ENCODE measurements around the gene SAFB. TPM values are rescaled to one million over a fixed set of nuclear protein-coding genes. Genes with fewer than 3 reads are reported as not detected.

Gene SAFB
- total RNA-seq, 4 donors from 2014 or later: 29.8 to 60.0 (median 56.1) TPM

DNA sequence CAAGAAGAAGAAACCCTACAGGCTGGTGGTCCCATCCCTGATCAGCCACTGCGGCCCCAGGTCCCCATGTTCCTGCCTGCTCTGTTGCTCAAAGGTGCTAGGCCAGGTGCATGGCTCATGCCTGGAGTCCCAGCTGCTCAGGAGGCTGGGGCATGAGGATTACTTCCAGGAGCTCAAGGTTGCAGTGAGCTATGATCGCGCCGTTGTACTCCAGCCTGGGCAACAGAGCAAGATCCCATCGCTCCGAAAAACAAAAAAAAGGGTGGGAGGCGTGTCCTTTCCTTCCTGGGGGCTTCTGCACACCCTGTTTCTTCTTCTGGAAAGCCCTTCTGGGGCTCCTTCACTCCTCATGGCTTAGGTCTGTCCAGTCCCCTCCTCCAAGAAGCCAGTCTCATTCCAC, 43.2 kb upstream of the SAFB start:
- no peaks in the 10 kb centered on the region for H3K9me3 ChIP-seq
- intact Hi-C loops (cut with DNase I; ENCODE audit: low total_unique reads): no loop called here
- in situ Hi-C loops (cut with MboI; ENCODE audit: low sequenced_read_pairs in 4 of 4): loop anchor here in 1 of 4 donors (25.0 kb wide), 1 partner anchor 517 kb away; no protein-coding TSS in a partner anchor
- no peaks in the 10 kb centered on the region for H3K27me3 ChIP-seq
- H3K4me3 ChIP-seq: no peak overlapping the region
- ATAC-seq: no peak
- no peak for TF ChIP-seq POLR2A (IDR thresholded peaks at IDR 0.05)
- TF ChIP-seq, protein P1, sequence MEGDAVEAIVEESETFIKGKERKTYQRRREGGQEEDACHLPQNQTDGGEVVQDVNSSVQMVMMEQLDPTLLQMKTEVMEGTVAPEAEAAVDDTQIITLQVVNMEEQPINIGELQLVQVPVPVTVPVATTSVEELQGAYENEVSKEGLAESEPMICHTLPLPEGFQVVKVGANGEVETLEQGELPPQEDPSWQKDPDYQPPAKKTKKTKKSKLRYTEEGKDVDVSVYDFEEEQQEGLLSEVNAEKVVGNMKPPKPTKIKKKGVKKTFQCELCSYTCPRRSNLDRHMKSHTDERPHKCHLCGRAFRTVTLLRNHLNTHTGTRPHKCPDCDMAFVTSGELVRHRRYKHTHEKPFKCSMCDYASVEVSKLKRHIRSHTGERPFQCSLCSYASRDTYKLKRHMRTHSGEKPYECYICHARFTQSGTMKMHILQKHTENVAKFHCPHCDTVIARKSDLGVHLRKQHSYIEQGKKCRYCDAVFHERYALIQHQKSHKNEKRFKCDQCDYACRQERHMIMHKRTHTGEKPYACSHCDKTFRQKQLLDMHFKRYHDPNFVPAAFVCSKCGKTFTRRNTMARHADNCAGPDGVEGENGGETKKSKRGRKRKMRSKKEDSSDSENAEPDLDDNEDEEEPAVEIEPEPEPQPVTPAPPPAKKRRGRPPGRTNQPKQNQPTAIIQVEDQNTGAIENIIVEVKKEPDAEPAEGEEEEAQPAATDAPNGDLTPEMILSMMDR (IDR thresholded peaks at IDR 0.05 in 4 of 5, conservative IDR thresholded peaks at IDR 0.05 in 1 of 5): no peak
- no peak for DNase-seq
- peaks cover 4 to 6% of the 10 kb centered on the region in 2 donors for H3K4me1 ChIP-seq
- H3K27ac ChIP-seq: no peak overlapping the region
- H3K36me3 ChIP-seq: no peaks in the 10 kb centered on the region

DNA sequence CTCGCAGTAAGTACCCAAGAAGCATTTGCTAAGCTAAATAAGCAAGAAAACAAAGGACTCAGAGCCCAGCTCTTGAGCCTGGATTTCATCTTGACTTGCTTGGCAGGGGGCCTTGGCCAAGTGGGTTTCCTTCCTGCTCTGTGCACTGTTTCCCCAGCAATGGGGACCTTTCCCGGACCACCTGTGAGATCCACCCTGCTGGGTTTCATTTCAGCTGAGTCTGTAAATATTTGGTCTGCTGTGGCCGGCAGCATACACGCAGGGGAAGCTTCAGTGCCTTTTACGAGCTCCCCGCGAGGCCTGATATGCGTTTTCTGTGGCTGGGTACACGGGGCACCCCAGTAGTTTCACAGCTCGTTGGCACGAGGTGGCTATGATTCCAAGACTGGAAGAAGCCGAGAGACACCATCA, 42.7 kb upstream of the SAFB start:
- intact Hi-C loops (cut with DNase I; ENCODE audit: low total_unique reads) (no loop called here), in situ Hi-C loops (cut with MboI; ENCODE audit: low sequenced_read_pairs in 4 of 4) (loop anchor here in 1 of 4 donors (25.0 kb wide), 1 partner anchor 518 kb away; no protein-coding TSS in a partner anchor)
- Histone ChIP-seq H3K27me3 (no peaks in the 10 kb centered on the region), H3K4me1 (peaks cover 4 to 7% of the 10 kb centered on the region in 2 donors), H3K4me3 (no peak overlapping the region), H3K27ac (no peak overlapping the region), H3K36me3 (no peaks in the 10 kb centered on the region), H3K9me3 (no peaks in the 10 kb centered on the region)
- DNase-seq: no peak
- TF ChIP-seq, protein P1 (IDR thresholded peaks at IDR 0.05 in 4 of 5, conservative IDR thresholded peaks at IDR 0.05 in 1 of 5): no peak
- no peak for TF ChIP-seq POLR2A (IDR thresholded peaks at IDR 0.05)
- no peak for ATAC-seq

DNA sequence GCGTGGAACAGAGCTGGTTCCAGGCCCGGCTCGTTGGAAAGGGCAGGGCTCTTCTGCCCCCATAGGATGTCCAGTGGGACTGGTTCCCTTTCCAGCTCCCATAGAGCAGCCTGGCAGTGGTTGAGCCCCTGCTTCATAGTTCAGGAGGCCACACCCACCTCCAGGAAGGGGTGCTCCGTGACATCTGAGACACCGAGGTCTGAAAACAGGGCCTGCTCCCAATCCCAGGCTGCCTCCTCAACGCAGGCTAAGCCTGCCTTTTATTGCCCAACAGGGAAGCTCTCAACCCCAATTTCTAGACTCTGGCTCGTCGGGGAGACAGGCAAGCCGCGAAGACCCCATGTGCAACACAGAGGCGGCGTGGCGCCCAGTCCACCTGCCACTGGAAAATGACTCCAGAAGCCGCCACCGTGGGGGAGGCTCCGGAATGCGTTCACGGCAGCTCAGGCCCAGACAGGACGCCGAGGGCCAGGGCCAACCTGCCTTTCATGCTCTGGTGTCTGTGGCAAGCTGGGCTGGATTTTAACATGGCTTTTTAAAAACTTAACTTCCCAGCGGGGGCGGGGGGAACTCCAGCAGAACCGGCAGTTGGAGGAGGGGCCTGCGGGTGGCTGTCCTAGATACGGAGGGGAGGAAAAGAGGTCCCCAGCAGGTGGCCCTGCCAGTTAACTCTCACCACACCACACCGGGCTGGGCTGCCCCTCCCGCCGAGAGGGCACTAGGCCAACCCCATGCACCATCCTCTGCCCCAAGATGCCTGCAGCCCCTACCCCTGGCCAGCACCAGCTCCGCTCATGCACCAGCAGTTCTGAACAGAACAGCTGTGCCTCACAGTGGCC, 37.2 kb upstream of the SAFB start:
- in situ Hi-C loops (cut with MboI; ENCODE audit: low sequenced_read_pairs in 4 of 4): loop anchor here in 1 of 4 donors (25.0 kb wide), 1 partner anchor 523 kb away; no protein-coding TSS in a partner anchor

DNA sequence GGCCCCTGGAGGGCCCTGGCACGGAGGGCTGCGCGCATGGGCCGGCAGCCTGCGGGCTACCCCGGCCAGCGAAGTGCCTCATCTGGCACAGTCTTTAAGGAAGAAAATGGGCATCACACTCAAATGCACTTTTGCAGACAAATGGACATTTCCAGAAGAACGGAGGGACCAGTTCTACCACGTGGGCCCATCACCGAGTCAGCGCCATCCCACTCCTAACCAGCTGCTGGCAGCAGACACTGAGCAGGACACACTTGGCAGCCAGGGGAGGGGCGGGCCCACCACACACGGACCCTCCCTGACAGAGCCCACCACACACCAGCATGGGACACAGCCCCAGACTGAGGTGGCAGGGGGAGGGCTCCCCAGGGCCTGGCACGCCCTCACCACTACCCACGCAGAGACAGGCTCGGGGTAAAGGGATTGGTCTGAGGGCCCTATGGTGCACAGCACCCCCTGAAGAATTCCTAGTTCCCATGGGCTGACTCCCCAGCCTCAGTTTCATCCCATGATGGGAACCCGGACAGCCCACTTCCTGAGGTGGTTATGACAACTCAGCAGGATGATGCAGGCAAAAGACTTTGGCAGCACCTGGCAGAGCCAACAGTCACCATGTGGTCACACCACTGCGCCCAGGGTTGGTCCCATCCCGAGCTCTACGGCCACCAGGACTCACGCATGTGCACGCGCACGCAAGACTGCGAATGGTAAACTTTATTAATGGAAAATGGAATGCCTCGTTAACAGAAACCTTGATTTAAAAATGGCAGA, 36.4 kb upstream of the SAFB start:
- in situ Hi-C loops (cut with MboI; ENCODE audit: low sequenced_read_pairs in 4 of 4) (loop anchor here in 1 of 4 donors (25.0 kb wide), 1 partner anchor 524 kb away; no protein-coding TSS in a partner anchor), intact Hi-C loops (cut with DNase I; ENCODE audit: low total_unique reads) (no loop called here)
- Histone ChIP-seq H3K4me1 (peaks cover 14 to 15% of the 10 kb centered on the region in 2 donors), H3K4me3 (no peak overlapping the region), H3K27me3 (no peaks in the 10 kb centered on the region), H3K9me3 (no peaks in the 10 kb centered on the region), H3K36me3 (peaks cover 0 to 56% of the 10 kb centered on the region in 2 donors), H3K27ac (peak overlapping the region; percentile 41 to 73 (median 54))
- no peak for DNase-seq
- TF ChIP-seq, protein P1 (IDR thresholded peaks at IDR 0.05 in 4 of 5, conservative IDR thresholded peaks at IDR 0.05 in 1 of 5): no peak
- TF ChIP-seq POLR2A (IDR thresholded peaks at IDR 0.05): no peak
- ATAC-seq: no peak

More for the DNA sequence above, 37.2 kb upstream of the SAFB start:
- TF ChIP-seq, protein P1 (IDR thresholded peaks at IDR 0.05 in 4 of 5, conservative IDR thresholded peaks at IDR 0.05 in 1 of 5): no peak
- no peak for TF ChIP-seq POLR2A (IDR thresholded peaks at IDR 0.05)
- peak overlapping the region; percentile 41 to 73 (median 54) for H3K27ac ChIP-seq
- peaks cover 14 to 15% of the 10 kb centered on the region in 2 donors for H3K4me1 ChIP-seq
- no peaks in the 10 kb centered on the region for H3K27me3 ChIP-seq
- DNase-seq (no peak), ATAC-seq (peak in 1 of 2 donors; percentile 49)
- intact Hi-C loops (cut with DNase I; ENCODE audit: low total_unique reads): no loop called here
- peak overlapping the region in 1 of 4 donors; percentile 25 for H3K4me3 ChIP-seq
- H3K9me3 ChIP-seq: no peaks in the 10 kb centered on the region
- peaks cover 0 to 48% of the 10 kb centered on the region in 2 donors for H3K36me3 ChIP-seq
